A549 (cell line): Measurements from ENCODE around the gene NEU3.

ENCODE experiments used
- ESRRA ChIP-seq: fragments of 150-350 bp; IDR thresholded peaks from 2 replicates; pipeline ENCODE4 v1.6.1; 2014; ENCODE audit warnings: mild to moderate bottlenecking, low read length, borderline replicate concordance
- RFX5 ChIP-seq: fragments of 450-650 bp; IDR thresholded peaks from 2 replicates; pipeline ENCODE4 v1.7.1; 2014; ENCODE audit warnings: antibody characterized with exemption, mild to moderate bottlenecking, moderate library complexity
- RNF2 ChIP-seq: fragments of 200-600 bp; sonication (generic); IDR thresholded peaks from 2 replicates; pipeline ENCODE4 v1.6.1; 2016; ENCODE audit warnings: low read depth, mild to moderate bottlenecking, antibody characterized with exemption, moderate library complexity, borderline replicate concordance
- ZNF302 ChIP-seq: fragments of 250-450 bp; sonication (Bioruptor Pico); IDR thresholded peaks from 2 replicates; pipeline ENCODE4 v1.9.0; 2021; ENCODE audit warnings: inconsistent platforms, mild to moderate bottlenecking, moderate library complexity
- TF ChIP-seq, protein P1 (sequence below): fragments of >200 bp; sonication (Bioruptor Twin); formaldehyde crosslinking; IDR thresholded peaks from 3 replicates; pipeline ENCODE4 v1.5.1; 2016

DNA sequence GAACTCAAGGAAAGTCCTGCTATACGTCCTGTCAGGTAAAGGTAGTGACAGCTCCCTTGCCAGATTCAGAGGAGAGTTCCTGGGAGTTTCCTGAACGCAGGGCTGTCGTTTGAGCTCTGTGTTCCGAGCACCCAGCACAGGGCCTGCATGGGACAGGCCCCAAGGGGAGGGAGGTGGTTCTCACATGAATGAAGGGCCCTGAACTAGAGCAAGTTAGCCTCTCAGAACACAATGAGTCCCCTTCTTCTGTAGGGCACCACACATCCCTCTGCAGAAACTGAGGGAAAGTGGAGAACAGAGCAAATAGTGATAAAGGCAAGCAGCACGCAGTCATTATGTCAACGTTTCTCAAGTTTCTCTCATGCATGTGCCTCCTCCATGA, 35.3 kb downstream of the NEU3 start:
- no peak for TF ChIP-seq RFX5
- TF ChIP-seq ZNF302 (CRISPR knock-in tag) = no peak
- no peak for TF ChIP-seq ESRRA
- TF ChIP-seq, protein P1, sequence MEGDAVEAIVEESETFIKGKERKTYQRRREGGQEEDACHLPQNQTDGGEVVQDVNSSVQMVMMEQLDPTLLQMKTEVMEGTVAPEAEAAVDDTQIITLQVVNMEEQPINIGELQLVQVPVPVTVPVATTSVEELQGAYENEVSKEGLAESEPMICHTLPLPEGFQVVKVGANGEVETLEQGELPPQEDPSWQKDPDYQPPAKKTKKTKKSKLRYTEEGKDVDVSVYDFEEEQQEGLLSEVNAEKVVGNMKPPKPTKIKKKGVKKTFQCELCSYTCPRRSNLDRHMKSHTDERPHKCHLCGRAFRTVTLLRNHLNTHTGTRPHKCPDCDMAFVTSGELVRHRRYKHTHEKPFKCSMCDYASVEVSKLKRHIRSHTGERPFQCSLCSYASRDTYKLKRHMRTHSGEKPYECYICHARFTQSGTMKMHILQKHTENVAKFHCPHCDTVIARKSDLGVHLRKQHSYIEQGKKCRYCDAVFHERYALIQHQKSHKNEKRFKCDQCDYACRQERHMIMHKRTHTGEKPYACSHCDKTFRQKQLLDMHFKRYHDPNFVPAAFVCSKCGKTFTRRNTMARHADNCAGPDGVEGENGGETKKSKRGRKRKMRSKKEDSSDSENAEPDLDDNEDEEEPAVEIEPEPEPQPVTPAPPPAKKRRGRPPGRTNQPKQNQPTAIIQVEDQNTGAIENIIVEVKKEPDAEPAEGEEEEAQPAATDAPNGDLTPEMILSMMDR = no peak
- TF ChIP-seq RNF2 = no peak
